Middle frontal gyrus (tissue), 1 donor: ENCODE data around the gene DDX56.

Experiments
- DNase-seq: peaks from one replicate; pipeline ENCODE4 v3.0.0-alpha.2; 2015; ENCODE audit warnings: low spot score; ENCODE audit errors: extremely low spot score

The DDX56 gene

DNA sequence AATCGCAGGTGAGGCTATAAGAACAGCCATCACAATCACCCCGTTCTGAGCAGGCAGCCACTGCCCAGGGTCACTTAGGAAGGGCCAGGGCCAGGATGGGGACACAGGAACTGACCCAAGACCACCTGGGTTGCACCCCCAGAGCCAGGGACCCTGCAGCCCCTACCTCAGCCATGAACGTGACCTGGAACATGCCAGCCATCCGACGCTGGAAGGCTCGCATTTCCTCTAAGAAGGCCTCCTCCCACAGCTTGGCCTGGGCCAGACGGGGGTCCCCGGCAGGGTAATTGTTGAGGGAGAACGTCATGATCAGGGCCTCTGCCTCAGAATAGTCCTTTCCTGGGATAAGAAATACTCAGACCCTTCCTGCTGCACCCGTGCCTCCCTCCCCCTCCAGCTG is 37.6 kb downstream of the DDX56 start:
- DNase-seq: no peak

- DNase-seq: no peak
These were observed 38.2 kb downstream of the DDX56 start for GRCh38 chr7:44535348-44536064.

DNA sequence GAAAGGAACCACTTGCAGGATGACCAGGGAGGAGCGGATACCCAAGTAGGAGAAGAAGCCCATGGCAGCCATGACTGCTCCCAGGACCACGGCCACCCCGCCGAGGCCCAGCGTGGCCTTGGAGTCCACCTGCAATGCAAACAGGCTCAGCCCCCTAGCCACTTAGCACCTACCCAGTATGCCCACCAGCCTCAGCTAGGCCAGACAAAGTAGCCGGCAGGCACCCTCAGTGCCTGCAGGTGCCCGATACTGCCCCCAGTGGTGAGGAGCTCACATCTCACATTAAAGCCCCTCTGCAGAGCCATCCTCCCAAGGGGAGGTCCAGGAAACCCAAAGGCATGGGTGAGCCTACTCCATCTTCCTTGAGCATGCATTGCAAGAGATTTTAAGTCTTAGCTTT is 39.2 kb downstream of the DDX56 start:
- DNase-seq: no peak

DNA sequence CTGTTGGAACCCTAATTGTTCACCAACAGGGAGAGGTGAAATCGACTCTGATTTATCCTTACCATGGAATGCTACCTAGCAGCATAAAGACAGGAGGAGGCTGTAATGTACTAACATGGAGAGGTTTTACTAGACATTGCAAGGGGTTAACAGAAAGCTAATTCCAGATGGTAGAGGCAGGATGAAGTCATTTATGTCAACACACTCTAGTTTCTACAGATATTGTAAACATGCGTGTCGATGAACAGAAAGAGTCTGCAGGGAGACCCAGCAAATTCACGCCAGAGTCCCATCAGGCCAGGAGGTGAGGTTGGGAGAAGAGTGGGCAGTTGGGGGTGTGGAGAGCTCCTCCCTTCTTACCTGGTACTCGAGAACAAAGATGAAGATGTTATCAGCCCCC is 39.6 kb downstream of the DDX56 start:
- no peak for DNase-seq

DNA sequence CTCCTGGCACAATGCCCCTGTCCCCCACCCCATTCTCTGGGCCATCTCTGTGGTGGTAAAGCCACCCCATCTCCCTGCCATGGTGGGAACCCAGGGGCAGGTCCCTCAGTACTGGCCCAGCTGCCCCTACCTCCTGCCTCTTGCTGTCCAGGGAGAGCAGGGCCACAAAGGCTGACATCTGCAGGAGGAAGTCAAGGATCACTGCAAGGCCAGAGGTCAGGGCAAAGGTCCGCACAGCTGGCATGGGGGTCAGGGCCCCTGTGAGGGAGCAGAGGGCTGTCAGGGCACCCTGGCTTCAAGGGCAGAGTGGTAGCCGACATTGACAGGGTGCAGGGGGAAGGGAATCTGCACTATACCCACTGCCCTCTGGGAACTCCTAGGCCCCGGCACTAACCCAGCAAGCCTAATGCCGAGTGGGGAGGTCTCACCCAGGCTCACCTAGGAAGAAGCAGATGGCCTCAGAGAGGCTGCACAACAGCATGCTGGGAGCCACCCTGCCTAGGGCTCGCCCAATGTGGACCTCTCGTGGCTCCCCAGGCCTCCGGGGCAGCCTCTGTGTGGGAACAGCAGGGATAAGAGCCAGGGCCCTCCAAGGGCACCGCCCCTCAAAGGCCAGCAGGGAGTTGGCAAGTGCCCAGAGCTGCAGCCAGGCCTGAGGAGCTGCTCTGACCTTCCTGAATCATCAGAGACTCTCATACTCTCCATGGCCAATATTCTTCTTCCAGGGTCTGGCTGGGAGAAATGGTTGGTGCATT is 40.2 kb downstream of the DDX56 start:
- no peak for DNase-seq

DNA sequence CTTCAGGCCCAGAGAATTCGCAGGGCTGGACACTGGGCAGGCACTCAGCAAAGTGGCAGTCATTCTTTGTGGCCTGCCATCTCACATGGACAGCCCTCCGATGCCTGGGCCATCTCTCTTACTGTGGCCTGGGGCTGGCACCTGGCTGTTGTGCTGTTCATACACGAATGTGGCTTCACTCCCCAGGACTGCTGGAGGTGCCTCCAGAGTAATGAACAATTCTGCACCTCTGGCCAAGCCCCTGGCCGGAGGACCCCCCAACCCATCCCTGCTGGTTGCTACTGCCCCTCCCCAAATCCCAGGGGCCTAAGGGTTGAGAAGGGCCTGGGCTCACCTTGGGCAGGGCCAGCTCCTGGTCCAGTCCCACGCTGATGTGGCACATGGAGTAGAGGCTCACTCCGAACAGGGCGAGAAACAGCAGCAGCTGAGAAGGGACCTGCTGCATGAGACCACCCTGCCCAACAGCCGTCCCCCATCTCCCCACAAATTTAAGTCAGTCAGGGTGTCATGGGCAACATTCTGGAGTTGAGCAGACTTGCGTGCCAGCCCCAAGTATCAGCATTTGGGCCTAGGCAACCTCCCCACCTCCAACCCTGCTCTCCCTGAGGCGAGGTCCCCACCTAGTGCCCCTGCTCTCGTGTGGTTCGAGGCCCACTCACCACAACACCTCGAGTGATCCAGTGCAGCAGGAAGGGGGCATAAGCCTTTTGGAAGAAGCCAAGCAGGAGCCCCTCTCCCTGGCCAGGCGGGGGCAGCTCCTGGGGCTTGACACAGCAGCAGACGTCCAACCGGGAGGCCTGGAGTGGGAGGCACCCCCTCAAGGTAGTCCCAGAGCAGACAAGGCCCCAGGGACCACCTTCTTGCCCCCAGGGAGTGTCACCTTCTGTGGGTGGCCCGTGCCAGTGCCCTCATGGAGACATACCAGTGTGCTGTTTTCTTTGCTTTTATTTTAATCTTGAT is 42.0 kb downstream of the DDX56 start:
- no peak for DNase-seq

DNA sequence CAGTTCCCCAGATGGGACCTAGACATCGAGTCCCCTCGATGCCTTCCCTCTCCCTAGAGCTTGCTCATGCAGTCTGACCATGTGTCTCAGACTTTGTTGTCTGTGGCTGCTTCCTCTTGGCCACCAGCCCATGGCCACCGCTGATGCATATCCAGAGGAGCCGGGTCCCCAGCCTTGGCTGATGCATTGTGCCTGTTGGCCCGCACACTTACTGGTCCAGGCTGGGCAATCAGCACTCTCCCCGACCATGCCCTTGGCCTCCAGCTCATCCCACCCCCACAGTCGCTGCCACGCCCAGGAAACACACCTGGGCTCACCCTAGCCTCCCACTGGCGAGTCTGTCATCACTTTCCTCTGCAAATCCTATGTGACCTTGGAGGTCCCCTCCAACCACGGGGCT is 42.7 kb downstream of the DDX56 start:
- no peak for DNase-seq

DNA sequence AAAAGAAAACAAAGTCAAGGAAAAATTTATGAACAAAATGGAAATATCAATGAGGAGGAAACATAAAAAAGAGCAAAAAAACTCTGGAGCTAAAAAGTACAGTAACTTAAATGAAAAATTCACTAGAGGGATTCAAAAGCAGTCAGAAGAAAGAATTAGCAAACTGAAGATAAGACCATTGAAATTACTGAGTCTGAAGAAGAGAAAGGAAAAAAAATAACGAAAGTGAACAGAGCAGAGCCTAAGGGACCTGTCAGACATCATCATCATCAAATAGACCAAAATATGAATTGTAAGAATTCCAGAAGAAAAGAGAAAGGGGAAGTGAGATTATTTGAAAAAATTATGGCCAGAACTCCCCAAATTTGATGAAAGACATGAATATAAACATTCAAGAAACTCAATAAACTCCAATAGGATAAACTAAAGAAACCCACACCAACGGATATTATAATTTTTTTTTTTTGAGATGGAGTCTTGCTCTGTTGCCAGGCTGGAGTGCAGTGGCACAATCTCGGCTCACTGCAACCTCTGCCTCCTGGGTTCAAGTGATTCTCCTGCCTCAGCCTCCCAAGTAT is 48.8 kb downstream of the DDX56 start:
- DNase-seq: no peak

DNA sequence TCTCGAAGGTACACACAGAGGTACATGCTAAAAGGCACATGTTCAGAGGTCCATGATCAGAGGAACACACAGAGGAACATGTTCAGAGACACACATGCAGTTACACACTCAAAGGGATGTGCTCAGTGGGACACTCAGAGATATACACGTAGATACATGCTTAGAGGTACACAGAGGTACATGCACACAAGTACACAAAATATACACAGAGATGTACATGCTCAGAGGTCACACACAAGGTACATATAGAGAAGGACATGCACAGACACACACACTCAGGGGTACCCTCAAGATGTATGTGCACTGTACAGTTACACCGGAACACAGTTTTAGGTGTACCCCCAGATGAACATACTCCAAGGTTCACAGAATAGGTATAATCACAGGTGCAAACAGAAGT is 51.4 kb downstream of the DDX56 start:
- no peak for DNase-seq

DNA sequence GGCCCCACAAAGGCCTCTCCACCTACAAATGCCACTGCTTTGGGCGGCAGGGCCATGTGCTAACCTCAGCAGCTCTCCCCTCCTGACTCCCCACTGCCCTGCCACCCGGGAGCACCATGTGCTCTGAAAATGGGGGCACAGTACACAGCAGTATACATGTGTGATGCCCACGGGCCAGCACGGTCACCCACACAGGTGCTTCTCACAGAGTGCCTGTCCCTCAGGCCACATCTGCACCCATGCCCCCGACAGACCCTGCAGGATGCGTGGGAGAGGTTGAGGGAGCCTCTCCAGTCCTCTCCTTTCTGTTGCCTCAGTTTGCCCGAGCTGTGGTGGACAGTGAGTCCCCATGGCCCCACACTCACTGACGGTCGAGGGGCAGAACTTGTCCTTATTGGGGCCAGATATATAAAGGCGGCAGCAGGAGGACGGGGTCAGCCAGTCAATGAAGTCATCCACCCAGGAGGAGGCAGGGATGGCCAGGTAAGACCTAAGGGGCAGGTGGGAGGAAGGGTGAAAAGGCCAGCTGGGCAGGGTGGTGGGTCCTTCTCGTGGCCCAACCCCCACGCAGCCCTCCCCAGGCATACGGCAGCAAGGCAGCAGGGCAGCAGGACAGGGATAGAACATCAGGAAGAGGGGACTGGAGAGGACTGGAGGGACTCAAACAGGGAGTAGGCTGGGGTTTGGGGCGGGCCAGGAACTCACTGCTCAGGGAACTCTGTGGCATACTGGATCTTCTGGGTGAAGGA is 52.2 kb downstream of the DDX56 start:
- no peak for DNase-seq

- no peak for DNase-seq
These were observed 53.1 kb downstream of the DDX56 start for GRCh38 chr7:44520574-44520973.

GRCh38 chr7:44519546-44519945 is 54.2 kb downstream of the DDX56 start:
- no peak for DNase-seq

GRCh38 chr7:44518761-44519160 is 54.9 kb downstream of the DDX56 start:
- DNase-seq: no peak

DNA sequence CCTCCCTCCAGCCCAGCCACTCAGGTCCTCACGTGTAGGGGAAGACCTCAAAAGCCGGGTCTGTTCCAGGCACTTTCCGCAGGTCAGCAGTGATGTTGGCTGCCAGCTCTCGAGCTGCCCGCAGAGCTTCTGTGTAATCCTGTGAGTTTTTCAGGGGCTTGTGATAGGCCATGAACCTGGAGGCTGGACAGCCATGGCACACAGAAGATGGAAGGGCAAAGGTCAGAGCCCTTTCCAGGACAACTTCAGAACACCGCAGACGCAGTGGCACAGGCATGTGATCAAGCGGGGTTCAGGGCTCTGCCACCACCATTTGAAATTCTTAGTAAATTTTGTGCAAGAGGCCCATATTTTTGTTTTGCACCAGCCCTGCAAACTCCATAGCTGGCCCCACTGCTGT is 56.5 kb downstream of the DDX56 start:
- DNase-seq: no peak
